ENCODE measurements around the gene ADCY5.

The ADCY5 gene

DNA sequence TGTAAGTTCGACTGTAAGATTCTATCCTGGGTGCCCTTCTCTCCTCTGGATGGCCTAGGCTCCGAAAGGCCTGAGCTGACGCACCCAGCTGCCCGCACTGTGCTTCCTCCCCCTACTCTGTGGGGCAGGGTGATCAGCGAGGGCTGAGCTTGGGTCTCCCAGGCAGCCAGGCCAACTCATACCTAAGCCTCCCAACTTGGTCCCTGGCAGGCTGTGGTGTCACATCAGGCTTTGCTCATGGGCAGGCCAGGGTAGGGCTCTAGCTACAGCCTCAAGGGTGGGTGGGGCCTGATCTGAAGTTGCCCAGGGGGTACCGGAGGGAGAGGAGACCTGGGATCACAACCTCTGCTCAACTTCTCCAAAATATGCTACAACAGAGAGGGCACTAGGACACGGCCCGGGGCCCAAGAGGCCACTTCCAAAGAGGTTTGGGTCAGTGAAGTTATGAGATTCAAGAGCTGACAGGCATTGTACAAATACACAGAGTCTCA is 123.1 kb downstream of the ADCY5 start:
- ChIA-PET CTCF (interaction anchor here (0.7 to 1.0 kb wide), 2 partner anchors 163 to 244 kb away, joined by 3 to 5 read pairs; no protein-coding TSS in a partner anchor), POLR2A (interaction anchor here (0.8 kb wide), 1 partner anchor 11 kb away, joined by 3 read pairs; no protein-coding TSS in a partner anchor)
- no peak for DNase-seq (ENCODE audit: extremely low spot score)
- TF ChIP-seq ARNT (IDR thresholded peaks at IDR 0.05), result no peak
- TF ChIP-seq SUZ12 (IDR thresholded peaks at IDR 0.05), result no peak
- TF ChIP-seq SP1 (IDR thresholded peaks at IDR 0.05), result no peak
- no peak for TF ChIP-seq LEF1 (IDR thresholded peaks at IDR 0.05; ENCODE audit: borderline replicate concordance)
- no peak for TF ChIP-seq FOXM1 (IDR thresholded peaks at IDR 0.05; ENCODE audit: borderline replicate concordance)
- TF ChIP-seq HDGF (IDR thresholded peaks at IDR 0.05; ENCODE audit: borderline replicate concordance), result no peak
- TF ChIP-seq L3MBTL2 (conservative IDR thresholded peaks at IDR 0.05), result no peak
- no peak for TF ChIP-seq NFRKB (IDR thresholded peaks at IDR 0.05)
- no peak for TF ChIP-seq ZNF384 (IDR thresholded peaks at IDR 0.05)
- TF ChIP-seq BHLHE40 (IDR thresholded peaks at IDR 0.05; ENCODE audit: borderline replicate concordance), result no peak

- TF ChIP-seq NFRKB (IDR thresholded peaks at IDR 0.05), result no peak
- TF ChIP-seq SP1 (IDR thresholded peaks at IDR 0.05), result no peak
- no peak for DNase-seq (ENCODE audit: extremely low spot score)
- ChIA-PET POLR2A (interaction anchor here (0.8 kb wide), 1 partner anchor 12 kb away, joined by 3 read pairs; no protein-coding TSS in a partner anchor), CTCF (interaction anchor here (0.7 kb wide), 1 partner anchor 245 kb away, joined by 3 read pairs; no protein-coding TSS in a partner anchor)
Observed at GRCh38 chr3:123324880-123325765, 123.8 kb downstream of the ADCY5 start.

DNA sequence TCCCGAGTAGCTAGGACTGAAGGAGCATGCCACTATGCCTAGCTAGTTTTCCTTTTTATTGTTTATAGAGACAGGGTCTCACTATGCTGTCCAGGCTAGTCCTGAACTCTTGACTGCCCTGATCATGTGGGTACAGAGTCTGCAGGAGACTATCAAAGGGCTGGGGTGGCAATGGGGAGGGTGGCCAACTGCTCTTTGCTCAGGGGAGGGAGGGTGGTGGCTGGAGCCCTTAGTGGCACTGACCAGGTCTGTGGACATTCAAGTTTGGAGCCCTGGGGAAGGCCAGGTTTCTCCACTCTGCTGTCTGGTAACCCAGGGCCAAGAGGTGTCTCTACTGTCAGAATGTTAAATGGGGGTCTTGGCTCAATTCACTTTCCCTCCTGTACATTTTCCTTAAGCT is 125.1 kb downstream of the ADCY5 start:
- no peak for TF ChIP-seq FOXA1 (IDR thresholded peaks at IDR 0.05)
- TF ChIP-seq LEF1 (IDR thresholded peaks at IDR 0.05; ENCODE audit: borderline replicate concordance), result no peak
- no peak for TF ChIP-seq TARDBP (IDR thresholded peaks at IDR 0.05)
- TF ChIP-seq CTBP1 (IDR thresholded peaks at IDR 0.05; ENCODE audit: borderline replicate concordance), result no peak
- TF ChIP-seq FOXM1 (IDR thresholded peaks at IDR 0.05; ENCODE audit: borderline replicate concordance), result no peak
- TF ChIP-seq BHLHE40 (IDR thresholded peaks at IDR 0.05; ENCODE audit: borderline replicate concordance), result no peak
- no peak for TF ChIP-seq SP1 (IDR thresholded peaks at IDR 0.05)
- TF ChIP-seq NFRKB (IDR thresholded peaks at IDR 0.05), result no peak
- no peak for TF ChIP-seq L3MBTL2 (conservative IDR thresholded peaks at IDR 0.05)
- no peak for TF ChIP-seq FOXK2 (IDR thresholded peaks at IDR 0.05)
- TF ChIP-seq ZNF384 (IDR thresholded peaks at IDR 0.05), result no peak
- no peak for TF ChIP-seq ARNT (IDR thresholded peaks at IDR 0.05)
- TF ChIP-seq, protein P1, sequence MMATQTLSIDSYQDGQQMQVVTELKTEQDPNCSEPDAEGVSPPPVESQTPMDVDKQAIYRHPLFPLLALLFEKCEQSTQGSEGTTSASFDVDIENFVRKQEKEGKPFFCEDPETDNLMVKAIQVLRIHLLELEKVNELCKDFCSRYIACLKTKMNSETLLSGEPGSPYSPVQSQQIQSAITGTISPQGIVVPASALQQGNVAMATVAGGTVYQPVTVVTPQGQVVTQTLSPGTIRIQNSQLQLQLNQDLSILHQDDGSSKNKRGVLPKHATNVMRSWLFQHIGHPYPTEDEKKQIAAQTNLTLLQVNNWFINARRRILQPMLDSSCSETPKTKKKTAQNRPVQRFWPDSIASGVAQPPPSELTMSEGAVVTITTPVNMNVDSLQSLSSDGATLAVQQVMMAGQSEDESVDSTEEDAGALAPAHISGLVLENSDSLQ (IDR thresholded peaks at IDR 0.05), result no peak
- no peak for TF ChIP-seq HDGF (IDR thresholded peaks at IDR 0.05; ENCODE audit: borderline replicate concordance)
- TF ChIP-seq SUZ12 (IDR thresholded peaks at IDR 0.05), result no peak
- no peak for TF ChIP-seq ELF4 (IDR thresholded peaks at IDR 0.05)
- ChIA-PET POLR2A (no interaction called here), CTCF (no interaction called here)
- DNase-seq (ENCODE audit: extremely low spot score), result no peak

- POLR2A ChIA-PET, result no interaction called here
- TF ChIP-seq NFRKB (IDR thresholded peaks at IDR 0.05), result no peak
- TF ChIP-seq LEF1 (IDR thresholded peaks at IDR 0.05; ENCODE audit: borderline replicate concordance), result no peak
- TF ChIP-seq, protein P1 (IDR thresholded peaks at IDR 0.05), result no peak
- no peak for TF ChIP-seq ZNF384 (IDR thresholded peaks at IDR 0.05)
- no peak for TF ChIP-seq FOXA1 (IDR thresholded peaks at IDR 0.05)
- TF ChIP-seq SUZ12 (IDR thresholded peaks at IDR 0.05), result no peak
- no peak for TF ChIP-seq FOXK2 (IDR thresholded peaks at IDR 0.05)
- TF ChIP-seq BHLHE40 (IDR thresholded peaks at IDR 0.05; ENCODE audit: borderline replicate concordance), result no peak
- CTCF ChIA-PET, result interaction anchor here (0.7 kb wide), 1 partner anchor 319 kb away, joined by 3 read pairs; no protein-coding TSS in a partner anchor
- DNase-seq (ENCODE audit: extremely low spot score), result no peak
Observed at GRCh38 chr3:123322866-123323265, 126.0 kb downstream of the ADCY5 start.

- no peak for DNase-seq (ENCODE audit: extremely low spot score)
- POLR2A ChIA-PET, result no interaction called here
- TF ChIP-seq LEF1 (IDR thresholded peaks at IDR 0.05; ENCODE audit: borderline replicate concordance) (no peak), SP1 (IDR thresholded peaks at IDR 0.05) (no peak), ZNF384 (IDR thresholded peaks at IDR 0.05) (no peak), L3MBTL2 (conservative IDR thresholded peaks at IDR 0.05) (no peak), HDGF (IDR thresholded peaks at IDR 0.05; ENCODE audit: borderline replicate concordance) (no peak), ELF4 (IDR thresholded peaks at IDR 0.05) (no peak), ARNT (IDR thresholded peaks at IDR 0.05) (no peak), FOXM1 (IDR thresholded peaks at IDR 0.05; ENCODE audit: borderline replicate concordance) (no peak), CTBP1 (IDR thresholded peaks at IDR 0.05; ENCODE audit: borderline replicate concordance) (no peak), BHLHE40 (IDR thresholded peaks at IDR 0.05; ENCODE audit: borderline replicate concordance) (no peak), NFRKB (IDR thresholded peaks at IDR 0.05) (no peak), SUZ12 (IDR thresholded peaks at IDR 0.05) (no peak), FOXA1 (IDR thresholded peaks at IDR 0.05) (no peak), TARDBP (IDR thresholded peaks at IDR 0.05) (no peak), FOXK2 (IDR thresholded peaks at IDR 0.05) (no peak)
- TF ChIP-seq, protein P1 (IDR thresholded peaks at IDR 0.05), result no peak
- CTCF ChIA-PET, result no interaction called here
Observed at GRCh38 chr3:123321806-123322205, 127.1 kb downstream of the ADCY5 start.

GRCh38 chr3:123320221-123320620 is 128.7 kb downstream of the ADCY5 start:
- CTCF ChIA-PET, result interaction anchor here (0.8 to 1.4 kb wide), 3 partner anchors 13 to 55 kb away, joined by 3 to 5 read pairs (median 4); no protein-coding TSS in a partner anchor

More at GRCh38 chr3:123320221-123320620, 128.7 kb downstream of the ADCY5 start:
- POLR2A ChIA-PET, result no interaction called here
- TF ChIP-seq LEF1 (IDR thresholded peaks at IDR 0.05; ENCODE audit: borderline replicate concordance), result no peak
- TF ChIP-seq, protein P1 (IDR thresholded peaks at IDR 0.05), result no peak
- DNase-seq (ENCODE audit: extremely low spot score), result no peak

Data from HEK293T (cell line).